SH-SY5Y (cell line): ENCODE measurements around the gene TRIM24.

Source experiments
- GATA2 ChIP-seq: IDR thresholded peaks from 2 replicates; pipeline ENCODE4 v1.6.1; 2011; ENCODE audit warnings: mild to moderate bottlenecking, low read depth, low read length
- GATA3 ChIP-seq: IDR thresholded peaks from 2 replicates; pipeline ENCODE4 v1.6.1; 2011; ENCODE audit warnings: low read depth, mild to moderate bottlenecking, low read length, moderate library complexity

DNA sequence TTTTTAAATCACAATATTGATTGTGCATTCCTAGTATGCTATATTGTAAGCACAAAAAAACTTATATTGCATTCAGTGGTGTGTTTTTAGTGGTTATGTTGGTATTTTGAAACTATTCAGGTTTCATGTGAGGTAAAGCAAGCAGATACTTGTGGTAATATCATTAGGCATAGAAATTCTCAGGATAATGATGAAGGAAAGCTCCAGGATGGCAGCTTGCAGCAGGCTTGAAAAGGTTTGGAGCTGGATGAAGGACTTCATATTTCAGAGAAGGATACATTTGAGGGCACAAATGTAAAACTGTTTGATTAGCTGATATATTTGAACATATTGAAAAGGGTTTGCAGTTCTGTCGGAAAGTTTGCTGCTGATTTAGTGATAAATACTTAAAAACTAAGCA lies 17.5 kb downstream of the TRIM24 start:
- TF ChIP-seq GATA3 = no peak
- no peak for TF ChIP-seq GATA2
